ENCODE results near the gene LRRC56. TPM values are rescaled to one million over a fixed set of nuclear protein-coding genes. Genes with fewer than 3 reads are reported as not detected.

Gene LRRC56
- total and polyA plus RNA-seq, 2 of the 13 experiments (the other 11 are each of a cell fraction or from before 2014, with no cell fraction given): 0.11 to 0.29 TPM

GRCh38 chr11:587978-588380, 50.7 kb downstream of the LRRC56 start (continued):
- TF ChIP-seq ZNF256 (CRISPR knock-in tag; conservative IDR thresholded peaks at IDR 0.05) (no peak), MAX (IDR thresholded peaks at IDR 0.05) (peak; percentile 46), ISL2 (CRISPR knock-in tag; IDR thresholded peaks at IDR 0.05) (no peak), ZNF225 (CRISPR knock-in tag; IDR thresholded peaks at IDR 0.05) (no peak), ZNF503 (CRISPR knock-in tag; IDR thresholded peaks at IDR 0.05) (no peak), ERF (CRISPR knock-in tag; IDR thresholded peaks at IDR 0.05) (peak; percentile 80; the same call in 1 of the 2 replicates), ZNF34 (CRISPR knock-in tag; IDR thresholded peaks at IDR 0.05; ENCODE audit: borderline replicate concordance) (no peak), NCOA5 (CRISPR knock-in tag; IDR thresholded peaks at IDR 0.05) (no peak), ZBTB44 (CRISPR knock-in tag; IDR thresholded peaks at IDR 0.05) (no peak), ZNF605 (CRISPR knock-in tag; IDR thresholded peaks at IDR 0.05) (peak; percentile 35; the same call in 1 of the 2 replicates), ZNF430 (CRISPR knock-in tag; IDR thresholded peaks at IDR 0.05) (peak; percentile 13; the same call in 1 of the 2 replicates), EP300 (IDR thresholded peaks at IDR 0.05; ENCODE audit: low read depth in 2 of 2, low read length in 2 of 2) (peak in 1 of 2 experiments; percentile 53; a peak in 2 of 4 replicates), EP300 (CRISPR knock-in tag; IDR thresholded peaks at IDR 0.05; ENCODE audit: borderline replicate concordance) (peak; percentile 69), HMG20B (CRISPR knock-in tag; conservative IDR thresholded peaks at IDR 0.05) (peak; percentile 74), ZNF614 (CRISPR knock-in tag; IDR thresholded peaks at IDR 0.05; ENCODE audit: borderline replicate concordance) (0 out of 2 replicates have a peak, but pooled peaks have one; percentile 54), PRDM10 (CRISPR knock-in tag; IDR thresholded peaks at IDR 0.05; ENCODE audit: low read depth) (peak; percentile 94), ETV5 (CRISPR knock-in tag; IDR thresholded peaks at IDR 0.05; ENCODE audit: borderline replicate concordance) (peak; percentile 34; the same call in 1 of the 2 replicates), ZHX1 (CRISPR knock-in tag; IDR thresholded peaks at IDR 0.05; ENCODE audit: low read depth) (peak; percentile 78), ZNF691 (CRISPR knock-in tag; IDR thresholded peaks at IDR 0.05; ENCODE audit: borderline replicate concordance, low read depth) (peak; percentile 49; the same call in 1 of the 2 replicates)
